DOHH2 (cell line): ENCODE data around the gene ANAPC1.
"Not testable (repeated sequence)": the region's sequence is repeated elsewhere in the genome, so short reads cannot be mapped to it uniquely, and the experiment has no call there.

Experiments
- EZH2phosphoT487 ChIP-seq: fragments of 200-600 bp; sonication (generic); IDR thresholded peaks from 2 replicates; pipeline ENCODE4 v1.6.1; 2017; ENCODE audit warnings: borderline replicate concordance, mild to moderate bottlenecking, antibody characterized with exemption, low read length, moderate library complexity, mixed read lengths
- TF ChIP-seq, protein P1 (sequence below): fragments of 200-600 bp; sonication (generic); IDR thresholded peaks from one replicate; pipeline ENCODE4 v1.5.1; 2014; ENCODE audit warnings: antibody characterized with exemption, mild to moderate bottlenecking, low read depth, low read length; ENCODE audit not compliant: poor library complexity, severe bottlenecking

DNA sequence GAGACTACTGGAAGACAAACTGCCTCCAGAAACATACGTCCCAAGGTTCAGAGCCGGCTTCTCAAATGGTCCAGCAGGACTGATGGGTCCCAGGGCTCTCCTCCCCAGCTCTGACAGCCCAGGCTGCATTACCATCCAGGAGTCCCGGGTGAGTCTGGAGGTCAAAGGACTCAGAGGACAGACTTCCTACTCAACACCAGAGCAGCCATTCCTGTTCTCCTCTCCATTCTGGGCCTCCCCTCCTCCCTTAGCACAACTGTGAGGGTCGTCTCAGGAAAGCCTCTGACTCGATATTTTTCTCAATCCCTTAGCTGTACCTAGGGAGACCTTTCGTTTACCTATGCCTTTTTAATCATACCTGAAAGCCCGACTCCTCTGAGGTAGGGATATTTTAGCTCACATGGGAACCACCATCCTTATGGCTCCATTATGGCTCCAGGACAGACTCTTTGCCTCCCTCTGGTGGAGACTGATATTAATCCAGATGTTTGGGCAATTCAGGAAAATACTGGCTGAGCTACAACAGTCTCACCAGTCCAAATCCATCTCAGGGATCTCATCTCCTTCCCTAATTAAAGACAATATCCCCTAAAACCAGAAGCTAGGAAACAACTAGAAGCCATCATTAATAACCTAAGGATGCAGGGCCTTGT is 70.9 kb downstream of the ANAPC1 start:
- TF ChIP-seq, protein P1, sequence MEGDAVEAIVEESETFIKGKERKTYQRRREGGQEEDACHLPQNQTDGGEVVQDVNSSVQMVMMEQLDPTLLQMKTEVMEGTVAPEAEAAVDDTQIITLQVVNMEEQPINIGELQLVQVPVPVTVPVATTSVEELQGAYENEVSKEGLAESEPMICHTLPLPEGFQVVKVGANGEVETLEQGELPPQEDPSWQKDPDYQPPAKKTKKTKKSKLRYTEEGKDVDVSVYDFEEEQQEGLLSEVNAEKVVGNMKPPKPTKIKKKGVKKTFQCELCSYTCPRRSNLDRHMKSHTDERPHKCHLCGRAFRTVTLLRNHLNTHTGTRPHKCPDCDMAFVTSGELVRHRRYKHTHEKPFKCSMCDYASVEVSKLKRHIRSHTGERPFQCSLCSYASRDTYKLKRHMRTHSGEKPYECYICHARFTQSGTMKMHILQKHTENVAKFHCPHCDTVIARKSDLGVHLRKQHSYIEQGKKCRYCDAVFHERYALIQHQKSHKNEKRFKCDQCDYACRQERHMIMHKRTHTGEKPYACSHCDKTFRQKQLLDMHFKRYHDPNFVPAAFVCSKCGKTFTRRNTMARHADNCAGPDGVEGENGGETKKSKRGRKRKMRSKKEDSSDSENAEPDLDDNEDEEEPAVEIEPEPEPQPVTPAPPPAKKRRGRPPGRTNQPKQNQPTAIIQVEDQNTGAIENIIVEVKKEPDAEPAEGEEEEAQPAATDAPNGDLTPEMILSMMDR, result not testable (repeated sequence)
- not testable (repeated sequence) for TF ChIP-seq EZH2phosphoT487
